WERI-Rb-1 (cell line): ENCODE data around the gene MAST4.

ENCODE experiments used
- DNase-seq: peaks from one replicate; pipeline ENCODE4 v3.0.0-alpha.2; 2020
- H3K27ac ChIP-seq: fragments of 250-450 bp; sonication (Bioruptor Pico); 2 replicates; pipeline ENCODE4 v1.5.1; 2020; ENCODE audit warnings: mild to moderate bottlenecking, moderate library complexity
- H3K27me3 ChIP-seq: fragments of 250-450 bp; sonication (Bioruptor Pico); 2 replicates; pipeline ENCODE4 v1.5.1; 2021; ENCODE audit warnings: mild to moderate bottlenecking, low read depth, moderate library complexity; ENCODE audit not compliant: insufficient read depth, severe bottlenecking
- H3K36me3 ChIP-seq: fragments of 250-450 bp; sonication (Bioruptor Pico); 2 replicates; pipeline ENCODE4 v1.5.1; 2020; ENCODE audit warnings: mild to moderate bottlenecking, moderate library complexity
- H3K4me3 ChIP-seq: 2 replicates; pipeline ENCODE4 v1.5.1; 2011; ENCODE audit warnings: low read depth, mild to moderate bottlenecking, control low read depth, low read length
- H3K9me3 ChIP-seq: fragments of 250-450 bp; sonication (Bioruptor Pico); 2 replicates; pipeline ENCODE4 v1.5.1; 2021; ENCODE audit warnings: mild to moderate bottlenecking, moderate library complexity; ENCODE audit not compliant: severe bottlenecking
- TF ChIP-seq, protein P1 (sequence below): IDR thresholded peaks from 2 replicates; pipeline ENCODE4 v1.5.1; 2011; ENCODE audit warnings: low read depth, mild to moderate bottlenecking, control low read depth, inconsistent platforms, low read length

Gene MAST4

GRCh38 chr5:67196537-67197059 is 600.4 kb downstream of the MAST4 start, which contains the start of gene CD180:
TSS of gene CD180 (minus strand) at chr5:67196799. CDS start at chr5:67196641, 158 bp downstream.
- H3K27me3 ChIP-seq: no peaks in the 10 kb centered on the region
- H3K27ac ChIP-seq: no peak within 1 kb of the TSS
- TF ChIP-seq, protein P1, sequence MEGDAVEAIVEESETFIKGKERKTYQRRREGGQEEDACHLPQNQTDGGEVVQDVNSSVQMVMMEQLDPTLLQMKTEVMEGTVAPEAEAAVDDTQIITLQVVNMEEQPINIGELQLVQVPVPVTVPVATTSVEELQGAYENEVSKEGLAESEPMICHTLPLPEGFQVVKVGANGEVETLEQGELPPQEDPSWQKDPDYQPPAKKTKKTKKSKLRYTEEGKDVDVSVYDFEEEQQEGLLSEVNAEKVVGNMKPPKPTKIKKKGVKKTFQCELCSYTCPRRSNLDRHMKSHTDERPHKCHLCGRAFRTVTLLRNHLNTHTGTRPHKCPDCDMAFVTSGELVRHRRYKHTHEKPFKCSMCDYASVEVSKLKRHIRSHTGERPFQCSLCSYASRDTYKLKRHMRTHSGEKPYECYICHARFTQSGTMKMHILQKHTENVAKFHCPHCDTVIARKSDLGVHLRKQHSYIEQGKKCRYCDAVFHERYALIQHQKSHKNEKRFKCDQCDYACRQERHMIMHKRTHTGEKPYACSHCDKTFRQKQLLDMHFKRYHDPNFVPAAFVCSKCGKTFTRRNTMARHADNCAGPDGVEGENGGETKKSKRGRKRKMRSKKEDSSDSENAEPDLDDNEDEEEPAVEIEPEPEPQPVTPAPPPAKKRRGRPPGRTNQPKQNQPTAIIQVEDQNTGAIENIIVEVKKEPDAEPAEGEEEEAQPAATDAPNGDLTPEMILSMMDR: no peak
- H3K4me3 ChIP-seq: no peak within 1 kb of the TSS
- H3K36me3 ChIP-seq: no peaks in the 10 kb centered on the region
- DNase-seq: no peak
- no peaks in the 10 kb centered on the region for H3K9me3 ChIP-seq

DNA sequence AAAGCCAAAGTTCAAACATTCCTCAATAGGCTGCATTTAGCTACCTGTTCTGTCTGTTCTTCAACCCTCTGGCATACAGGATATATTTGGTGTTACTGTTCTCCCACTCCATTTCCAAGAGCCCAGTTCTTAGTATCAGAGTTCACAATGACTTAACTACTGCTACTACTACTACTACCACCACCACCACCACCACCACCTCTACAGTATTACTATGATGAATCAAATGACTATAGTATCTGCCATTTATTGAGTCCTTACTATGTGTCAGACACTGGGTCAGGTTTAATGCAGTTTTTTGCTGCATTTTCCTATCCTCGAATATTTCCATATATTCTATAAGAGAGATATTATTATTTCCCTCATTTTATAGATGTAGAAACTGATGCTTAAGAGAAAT is 601.3 kb downstream of the MAST4 start:
- no peaks in the 10 kb centered on the region for H3K27me3 ChIP-seq
- H3K9me3 ChIP-seq: no peaks in the 10 kb centered on the region
- H3K4me3 ChIP-seq: no peak overlapping the region
- no peak for DNase-seq
- no peak overlapping the region for H3K27ac ChIP-seq
- H3K36me3 ChIP-seq: no peaks in the 10 kb centered on the region
- TF ChIP-seq, protein P1: no peak

GRCh38 chr5:67198917-67199316 is 602.7 kb downstream of the MAST4 start:
- TF ChIP-seq, protein P1: no peak
- Histone ChIP-seq H3K27me3 (no peaks in the 10 kb centered on the region), H3K9me3 (no peaks in the 10 kb centered on the region), H3K27ac (no peak overlapping the region), H3K4me3 (no peak overlapping the region), H3K36me3 (no peaks in the 10 kb centered on the region)
- DNase-seq: no peak

DNA sequence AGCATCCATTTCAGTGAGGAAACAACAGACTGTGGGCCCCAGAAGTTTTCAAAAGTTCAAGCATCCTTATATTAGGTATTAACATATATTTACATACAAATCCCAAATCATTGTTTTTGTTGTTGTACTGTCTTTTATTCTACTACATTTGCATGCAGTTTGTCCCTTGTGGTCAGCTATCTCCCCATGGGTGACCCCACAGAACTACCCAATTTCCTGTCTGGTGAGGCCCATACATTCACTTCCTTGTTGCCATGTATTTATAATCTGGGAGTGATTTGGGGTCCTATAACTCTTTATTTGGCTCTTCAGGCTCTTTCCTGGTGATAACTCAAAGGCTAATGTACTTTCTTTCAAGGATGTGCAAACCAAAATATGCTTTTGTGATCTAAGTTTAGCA is 603.7 kb downstream of the MAST4 start:
- Histone ChIP-seq H3K4me3 (no peak overlapping the region), H3K27ac (no peak overlapping the region), H3K36me3 (no peaks in the 10 kb centered on the region), H3K27me3 (no peaks in the 10 kb centered on the region), H3K9me3 (no peaks in the 10 kb centered on the region)
- TF ChIP-seq, protein P1: no peak
- DNase-seq: no peak

GRCh38 chr5:67200809-67201562 is 604.8 kb downstream of the MAST4 start:
- no peaks in the 10 kb centered on the region for H3K36me3 ChIP-seq
- DNase-seq: no peak
- TF ChIP-seq, protein P1: no peak
- no peak overlapping the region for H3K27ac ChIP-seq
- no peak overlapping the region for H3K4me3 ChIP-seq
- H3K27me3 ChIP-seq: no peaks in the 10 kb centered on the region
- H3K9me3 ChIP-seq: no peaks in the 10 kb centered on the region
